Mucosa of gallbladder (tissue), 1 donor: ENCODE measurements around the gene HNRNPH2. TPM values are rescaled to one million over a fixed set of nuclear protein-coding genes. Genes with fewer than 3 reads are reported as not detected.

Experiments
- DNase-seq: peaks from one replicate; pipeline ENCODE4 v3.0.0-alpha.2; 2020; ENCODE audit warnings: low spot score
- total RNA-seq: library from RNA; stranded (reverse); gene quantifications from one replicate; pipeline ENCODE4 v1.2.1, GENCODE V29; 2021
- donor health status: DM: no; HTN: no; CAD: no.

The HNRNPH2 gene
- total RNA-seq, 1 donor from 2014 or later, result 62.1 TPM

GRCh38 chrX:101460669-101461068 lies 52.6 kb downstream of the HNRNPH2 start:
- DNase-seq, result no peak

DNA sequence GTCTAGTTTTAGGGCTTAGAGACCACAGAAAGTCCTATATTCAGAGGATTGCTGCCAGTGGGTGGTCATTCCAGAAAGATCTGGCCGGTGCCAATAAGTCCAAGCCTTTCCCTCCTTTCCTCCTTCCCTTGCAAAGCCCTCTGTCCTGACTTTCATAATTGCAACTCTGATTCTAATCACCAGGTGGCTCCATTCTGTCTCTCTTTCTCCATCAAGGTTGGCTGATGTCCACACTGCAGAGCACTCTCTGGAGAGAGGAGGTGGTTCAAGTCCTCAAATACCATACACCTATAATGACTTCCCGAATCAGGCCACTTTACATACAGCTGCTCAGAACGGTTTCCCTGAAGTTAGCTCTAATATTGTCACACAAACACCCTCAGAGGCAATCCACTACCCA lies 54.9 kb downstream of the HNRNPH2 start:
- no peak for DNase-seq

Other genes starting within 250 kb of the HNRNPH2 start
- 0.29 TPM for gene DRP2, start 188.4 kb upstream of the HNRNPH2 start, total RNA-seq
- gene TAF7L, start 116.9 kb upstream of the HNRNPH2 start, total RNA-seq, result not detected
- gene TIMM8A, start 59.5 kb upstream of the HNRNPH2 start, total RNA-seq, result 6.6 TPM
- 8.2 TPM for gene BTK, start 22.0 kb upstream of the HNRNPH2 start, total RNA-seq
- 124 TPM for gene RPL36A, start 17.2 kb upstream of the HNRNPH2 start, total RNA-seq
- 29.2 TPM for gene GLA, start 297 bp upstream of the HNRNPH2 start, total RNA-seq
- gene ARMCX4, start 77.2 kb downstream of the HNRNPH2 start, total RNA-seq, result 12.7 TPM
- gene ARMCX1, start 142.3 kb downstream of the HNRNPH2 start, total RNA-seq, result 33.0 TPM
- 39.1 TPM for gene ARMCX6, start 209.8 kb downstream of the HNRNPH2 start, total RNA-seq
- gene ARMCX3, start 214.9 kb downstream of the HNRNPH2 start, total RNA-seq, result 71.3 TPM